Thyroid gland (tissue), 4 donors: ENCODE results near the gene KCNMA1. TPM values are rescaled to one million over a fixed set of nuclear protein-coding genes. Genes with fewer than 3 reads are reported as not detected.

Experiments
- DNase-seq, 2 donors: peaks; one replicate each; pipeline ENCODE4 v3.0.0-alpha.2; 2019
- H3K27ac ChIP-seq, 3 donors: fragments of 200-600 bp; sonication (generic); 1 replicate in 2 of 3; 2 replicates in 1 of 3; pipeline ENCODE4 v1.5.1; 2016 to 2019; ENCODE audit warnings: mild to moderate bottlenecking in 1 of 3, moderate library complexity in 1 of 3
- H3K27me3 ChIP-seq: fragments of 200-600 bp; sonication (generic); one replicate; pipeline ENCODE4 v1.5.1; 2019
- H3K36me3 ChIP-seq, 2 donors: fragments of 200-600 bp; sonication (generic); one replicate each; pipeline ENCODE4 v1.5.1; 2016 to 2019
- H3K4me1 ChIP-seq, 2 donors: fragments of 200-600 bp; sonication (generic); one replicate each; pipeline ENCODE4 v1.5.1; 2017 to 2019
- H3K4me3 ChIP-seq, 3 donors: fragments of 200-600 bp; sonication (generic); replicated peaks in 1 of 3; 1 replicate in 2 of 3; 2 replicates in 1 of 3; pipeline ENCODE4 v1.5.1; 2016; ENCODE audit warnings: mild to moderate bottlenecking in 1 of 3
- H3K9me3 ChIP-seq: fragments of 200-600 bp; sonication (generic); one replicate; pipeline ENCODE4 v1.5.1; 2017
- CTCF ChIP-seq, 6 experiments: fragments of 200-600 bp in 3 of 6; fragments of 450-650 bp in 3 of 6; sonication (generic) in 3 of 6; IDR thresholded peaks; one replicate each; pipeline ENCODE4 v1.5.1; 2016 to 2019; ENCODE audit warnings: antibody characterized with exemption in 6 of 6, mild to moderate bottlenecking in 2 of 6, inconsistent platforms in 1 of 6, moderate library complexity in 1 of 6
- POLR2A ChIP-seq, 2 donors: fragments of 450-650 bp; IDR thresholded peaks; one replicate each; pipeline ENCODE4 v1.6.1; 2017; ENCODE audit warnings: antibody characterized with exemption in 2 of 2, mild to moderate bottlenecking in 2 of 2, moderate library complexity in 1 of 2
- WGBS, 2 donors: methylation state at CpG; one replicate each; pipeline ENCODE4 v1.1.5; 2017; 5-methylcytosine and 5-hydroxymethylcytosine counted together
- intact Hi-C: fragments of 100-400 bp; cut with DNase I; formaldehyde crosslinking; loops from one replicate; pipeline ENCODE4 v1.15.1; 2023
- total RNA-seq, 4 donors: library from RNA; depleted of rRNA; stranded (reverse); fragments of >200 nt; gene quantifications; one replicate each; pipeline ENCODE4 v1.2.3, GENCODE V29; 2016

Gene KCNMA1
- total RNA-seq, 4 donors from 2014 or later: 2.5 to 5.1 (median 3.6) TPM

- no peaks in the 10 kb centered on the region for H3K4me1 ChIP-seq
- WGBS, 2 donors: 71 to 83% methylated on average over 2 of the region's 2 CpGs
- intact Hi-C loops: no loop called here
- H3K27me3 ChIP-seq: no peaks in the 10 kb centered on the region
- no peak overlapping the region for H3K4me3 ChIP-seq
- no peak for DNase-seq
- H3K27ac ChIP-seq: no peak overlapping the region
- H3K9me3 ChIP-seq: no peaks in the 10 kb centered on the region
- TF ChIP-seq CTCF (IDR thresholded peaks at IDR 0.05) (no peak), POLR2A (IDR thresholded peaks at IDR 0.05) (no peak)
- no peaks in the 10 kb centered on the region for H3K36me3 ChIP-seq
These were observed 155.5 kb downstream of the KCNMA1 start for GRCh38 chr10:77482072-77482471.

GRCh38 chr10:77479586-77479985 lies 158.0 kb downstream of the KCNMA1 start:
- 64 to 66% methylated on average over 8 of the region's 8 CpGs for WGBS, 2 donors
- TF ChIP-seq CTCF (IDR thresholded peaks at IDR 0.05): no peak
- TF ChIP-seq POLR2A (IDR thresholded peaks at IDR 0.05): no peak
- H3K36me3 ChIP-seq: no peaks in the 10 kb centered on the region
- no peak overlapping the region for H3K4me3 ChIP-seq
- no peaks in the 10 kb centered on the region for H3K9me3 ChIP-seq
- no peaks in the 10 kb centered on the region for H3K4me1 ChIP-seq
- no peak for DNase-seq
- intact Hi-C loops: no loop called here
- no peaks in the 10 kb centered on the region for H3K27me3 ChIP-seq
- H3K27ac ChIP-seq: no peak overlapping the region

GRCh38 chr10:77478962-77479359 lies 158.6 kb downstream of the KCNMA1 start:
- Histone ChIP-seq H3K4me3 (no peak overlapping the region), H3K27me3 (no peaks in the 10 kb centered on the region), H3K36me3 (no peaks in the 10 kb centered on the region), H3K27ac (no peak overlapping the region), H3K4me1 (no peaks in the 10 kb centered on the region), H3K9me3 (no peaks in the 10 kb centered on the region)
- TF ChIP-seq CTCF (IDR thresholded peaks at IDR 0.05): no peak
- TF ChIP-seq POLR2A (IDR thresholded peaks at IDR 0.05): no peak
- 63 to 83% methylated on average over 5 of the region's 5 CpGs for WGBS, 2 donors
- DNase-seq: no peak
- intact Hi-C loops: no loop called here

GRCh38 chr10:77478247-77478961 lies 159.2 kb downstream of the KCNMA1 start:
- intact Hi-C loops: no loop called here
- Histone ChIP-seq H3K27me3 (no peaks in the 10 kb centered on the region), H3K27ac (no peak overlapping the region), H3K36me3 (no peaks in the 10 kb centered on the region), H3K4me3 (no peak overlapping the region), H3K9me3 (no peaks in the 10 kb centered on the region), H3K4me1 (no peaks in the 10 kb centered on the region)
- 76 to 78% methylated on average over 4 of the region's 4 CpGs for WGBS, 2 donors
- no peak for TF ChIP-seq POLR2A (IDR thresholded peaks at IDR 0.05)
- no peak for TF ChIP-seq CTCF (IDR thresholded peaks at IDR 0.05)
- no peak for DNase-seq

GRCh38 chr10:77475522-77475921 lies 162.1 kb downstream of the KCNMA1 start:
- intact Hi-C loops: no loop called here
- no peak overlapping the region for H3K4me3 ChIP-seq
- H3K4me1 ChIP-seq: no peaks in the 10 kb centered on the region
- H3K9me3 ChIP-seq: no peaks in the 10 kb centered on the region
- H3K27ac ChIP-seq: no peak overlapping the region
- 87 to 94% methylated on average over 1 of the region's 1 CpG for WGBS, 2 donors
- TF ChIP-seq CTCF (IDR thresholded peaks at IDR 0.05) (no peak), POLR2A (IDR thresholded peaks at IDR 0.05) (no peak)
- no peaks in the 10 kb centered on the region for H3K36me3 ChIP-seq
- DNase-seq: no peak
- H3K27me3 ChIP-seq: no peaks in the 10 kb centered on the region
